Left lung (tissue), 10 donors: ENCODE results near the gene ROMO1. TPM values are rescaled to one million over a fixed set of nuclear protein-coding genes. Genes with fewer than 3 reads are reported as not detected.
A peak's percentile ranks its signal among the peaks of the same experiment; 100 is the strongest.

ENCODE experiments used
- ATAC-seq: fragments of 200-7000 bp; cut with Tn5 transposase; one replicate; pipeline ENCODE4 v1.9.1; 2020; ENCODE audit warnings: moderate library complexity
- DNase-seq, 4 donors: peaks; one replicate each; pipeline ENCODE4 v3.0.0-alpha.2; 2013 to 2020
- H3K27ac ChIP-seq, 2 donors: fragments of 200-600 bp; sonication (generic) in 1 of 2; one replicate each; pipeline versions ENCODE4 v1.5.0 to v1.8.0; 2020 to 2021
- H3K27me3 ChIP-seq, 2 donors: fragments of 200-600 bp; sonication (generic) in 1 of 2; one replicate each; pipeline versions ENCODE4 v1.5.0 to v1.8.0; 2020 to 2021
- H3K36me3 ChIP-seq, 2 donors: fragments of 200-600 bp; sonication (generic) in 1 of 2; one replicate each; pipeline versions ENCODE4 v1.5.0 to v1.8.0; 2020 to 2021
- H3K4me1 ChIP-seq, 2 donors: fragments of 200-600 bp; one replicate each; pipeline ENCODE4 v1.8.0; 2021
- H3K4me3 ChIP-seq, 2 donors: fragments of 200-600 bp; sonication (generic) in 1 of 2; one replicate each; pipeline versions ENCODE4 v1.5.0 to v1.8.0; 2020 to 2021; ENCODE audit warnings: mild to moderate bottlenecking in 1 of 2
- H3K9me3 ChIP-seq, 2 donors: fragments of 200-600 bp; sonication (generic) in 1 of 2; one replicate each; pipeline versions ENCODE4 v1.5.0 to v1.8.0; 2020 to 2021
- CTCF ChIP-seq, 2 donors: fragments of 200-600 bp; sonication (generic) in 1 of 2; IDR thresholded peaks; one replicate each; pipeline versions ENCODE4 v1.5.0 to v1.8.0; 2021; ENCODE audit warnings: antibody characterized with exemption in 2 of 2
- intact Hi-C, 2 donors: fragments of 100-400 bp; cut with DNase I; formaldehyde crosslinking; loops; one replicate each; pipeline versions ENCODE4 v1.11.2 to v1.14.2; 2022
- polyA plus RNA-seq, 6 donors: library from polyadenylated mRNA; unstranded; fragments of 120-200 nt; gene quantifications; one replicate each; pipeline ENCODE4 v1.2.1, GENCODE V29; 2013; ENCODE audit not compliant: insufficient read length in 6 of 6
- total RNA-seq, 2 donors: library from RNA; stranded (reverse); fragmentation: NEBNext Ultra II Directional; extraction: Animal tissue kit (Norgen Biotek cat#: 25700); gene quantifications; one replicate each; pipeline ENCODE4 v1.2.1, GENCODE V29; 2021
- donor health status: DM: no; HTN: yes; CAD: no.
- donor health status: DM: no; HTN: no; CAD: no.

ROMO1 gene
- total and polyA plus RNA-seq, 8 donors, result 49.6 to 126 (median 76.3) TPM

DNA sequence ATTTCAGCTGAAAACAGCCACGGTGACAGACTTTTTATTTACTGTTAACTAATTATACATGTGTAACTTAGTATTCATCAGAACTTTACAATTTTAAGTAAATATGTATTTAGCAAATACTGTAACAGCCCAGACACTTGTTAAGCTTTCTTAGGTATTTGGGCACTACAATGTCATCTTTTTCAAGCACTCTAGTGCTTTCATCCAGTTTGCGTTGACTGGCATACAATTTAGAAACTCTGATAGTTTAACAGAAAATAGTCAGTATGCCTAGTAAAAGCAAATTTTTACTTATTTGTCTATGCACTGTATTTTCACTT, 32.2 kb downstream of the ROMO1 start:
- Histone ChIP-seq H3K27ac (no peak overlapping the region), H3K4me1 (peaks cover 31 to 77% of the 10 kb centered on the region in 2 donors), H3K4me3 (no peak overlapping the region), H3K9me3 (no peaks in the 10 kb centered on the region), H3K27me3 (no peaks in the 10 kb centered on the region), H3K36me3 (peaks cover 0 to 100% of the 10 kb centered on the region in 2 donors)
- intact Hi-C loops, result no loop called here
- ATAC-seq (peak; percentile 39), DNase-seq (no peak)
- TF ChIP-seq CTCF (IDR thresholded peaks at IDR 0.05), result no peak

GRCh38 chr20:35731862-35732643, 32.8 kb downstream of the ROMO1 start:
- no peak for TF ChIP-seq CTCF (IDR thresholded peaks at IDR 0.05)
- H3K4me1 ChIP-seq, result peaks cover 32 to 84% of the 10 kb centered on the region in 2 donors
- peaks cover 0 to 100% of the 10 kb centered on the region in 2 donors for H3K36me3 ChIP-seq
- H3K9me3 ChIP-seq, result no peaks in the 10 kb centered on the region
- intact Hi-C loops, result no loop called here
- H3K27ac ChIP-seq, result no peak overlapping the region
- ATAC-seq, result no peak
- no peak for DNase-seq
- H3K27me3 ChIP-seq, result no peaks in the 10 kb centered on the region
- no peak overlapping the region for H3K4me3 ChIP-seq

DNA sequence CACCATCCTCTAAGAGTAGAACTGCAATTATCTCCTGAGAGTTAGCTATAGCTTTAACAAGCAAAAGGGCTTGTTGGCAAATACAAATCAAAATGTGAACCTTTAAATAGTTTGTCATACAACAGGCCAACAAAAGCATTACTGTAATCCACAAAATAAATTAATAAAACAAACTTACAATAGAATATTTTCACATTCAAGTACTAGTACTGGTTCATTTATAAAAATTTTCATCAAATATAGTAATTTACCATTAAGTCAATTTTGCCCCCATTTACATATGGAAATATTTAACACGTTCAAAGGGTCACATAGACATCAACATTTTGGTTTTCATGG, 33.4 kb downstream of the ROMO1 start:
- Histone ChIP-seq H3K4me3 (no peak overlapping the region), H3K27me3 (no peaks in the 10 kb centered on the region), H3K36me3 (peaks cover 0 to 100% of the 10 kb centered on the region in 2 donors), H3K9me3 (no peaks in the 10 kb centered on the region), H3K4me1 (peaks cover 32 to 89% of the 10 kb centered on the region in 2 donors), H3K27ac (no peak overlapping the region)
- intact Hi-C loops, result no loop called here
- ATAC-seq (no peak), DNase-seq (no peak)
- TF ChIP-seq CTCF (IDR thresholded peaks at IDR 0.05), result no peak

DNA sequence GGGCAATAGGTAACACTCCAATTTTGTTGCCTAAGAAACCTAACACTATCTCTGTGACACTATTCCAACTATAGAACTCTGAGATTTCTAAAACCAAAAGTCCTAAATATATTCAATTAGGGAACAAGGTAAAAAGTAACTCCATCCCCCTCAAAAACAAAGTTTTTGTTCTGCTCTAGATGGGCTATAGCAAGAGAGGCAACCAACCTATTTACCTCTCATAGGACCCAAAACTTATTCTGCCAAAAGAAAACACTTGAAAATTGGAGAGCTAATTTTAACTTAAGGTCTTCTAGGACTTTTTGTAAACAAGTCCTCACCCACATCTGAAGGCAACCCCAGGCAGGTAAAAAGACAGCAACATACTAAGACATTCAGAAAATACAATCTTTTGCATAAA, 35.2 kb downstream of the ROMO1 start:
- H3K4me1 ChIP-seq, result peaks cover 43 to 98% of the 10 kb centered on the region in 2 donors
- intact Hi-C loops, result no loop called here
- DNase-seq (no peak), ATAC-seq (no peak)
- no peaks in the 10 kb centered on the region for H3K9me3 ChIP-seq
- H3K27ac ChIP-seq, result no peak overlapping the region
- no peaks in the 10 kb centered on the region for H3K27me3 ChIP-seq
- H3K4me3 ChIP-seq, result no peak overlapping the region
- no peak for TF ChIP-seq CTCF (IDR thresholded peaks at IDR 0.05)
- peaks cover 0 to 100% of the 10 kb centered on the region in 2 donors for H3K36me3 ChIP-seq

- no peak for TF ChIP-seq CTCF (IDR thresholded peaks at IDR 0.05)
- intact Hi-C loops, result no loop called here
- no peak overlapping the region for H3K4me3 ChIP-seq
Observed at GRCh38 chr20:35734777-35735649, 35.8 kb downstream of the ROMO1 start.

More at GRCh38 chr20:35734777-35735649, 35.8 kb downstream of the ROMO1 start:
- peaks cover 49 to 98% of the 10 kb centered on the region in 2 donors for H3K4me1 ChIP-seq
- no peak overlapping the region for H3K27ac ChIP-seq
- H3K36me3 ChIP-seq, result peaks cover 0 to 100% of the 10 kb centered on the region in 2 donors
- no peak for DNase-seq
- no peak for ATAC-seq
- H3K9me3 ChIP-seq, result no peaks in the 10 kb centered on the region
- no peaks in the 10 kb centered on the region for H3K27me3 ChIP-seq
